Measurements from ENCODE around the gene RANBP10. TPM values are rescaled to one million over a fixed set of nuclear protein-coding genes. Genes with fewer than 3 reads are reported as not detected.

The RANBP10 gene
- total and polyA plus RNA-seq, 2 of the 13 experiments (the other 11 are each of a cell fraction or from before 2014, with no cell fraction given), result 9.2 to 22.7 TPM

DNA sequence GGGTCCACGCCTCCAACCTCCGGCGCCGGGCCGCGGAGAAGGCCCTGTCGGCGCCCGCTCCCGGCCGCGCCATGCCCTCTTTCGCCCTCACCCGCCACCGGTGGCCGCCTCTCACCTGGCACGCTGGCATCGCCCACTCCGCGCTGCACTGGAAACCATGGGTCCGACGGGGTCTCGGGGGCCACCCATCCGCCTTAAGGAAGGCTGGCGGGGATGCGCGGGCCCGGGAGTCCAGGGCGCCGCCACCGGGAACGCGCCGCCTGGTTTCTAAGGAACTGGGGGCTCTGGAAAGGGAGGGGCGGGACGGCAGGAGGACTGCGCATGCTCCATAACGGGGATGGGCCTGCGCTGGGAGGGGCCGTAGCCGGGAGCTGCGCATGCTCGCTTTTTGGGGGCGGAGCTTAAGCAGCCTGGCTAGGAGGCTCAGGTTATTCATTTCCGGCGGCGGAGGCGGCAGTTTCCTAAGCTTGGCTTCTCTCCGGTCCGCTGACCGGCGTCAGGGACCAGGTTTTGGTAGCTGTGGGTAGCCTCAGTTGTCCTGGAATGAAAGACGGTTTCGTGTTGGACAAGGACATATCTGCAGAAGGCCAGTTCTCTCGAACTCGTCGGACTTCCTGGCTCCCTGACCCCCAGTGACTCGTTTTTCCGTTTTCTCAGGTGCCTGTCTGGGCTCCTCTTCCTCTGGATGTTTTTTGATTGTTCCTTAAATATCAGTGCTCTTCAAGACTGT is 87.1 kb downstream of the RANBP10 start, which contains the start of gene GFOD2 (continued):
- TF ChIP-seq, protein P1, sequence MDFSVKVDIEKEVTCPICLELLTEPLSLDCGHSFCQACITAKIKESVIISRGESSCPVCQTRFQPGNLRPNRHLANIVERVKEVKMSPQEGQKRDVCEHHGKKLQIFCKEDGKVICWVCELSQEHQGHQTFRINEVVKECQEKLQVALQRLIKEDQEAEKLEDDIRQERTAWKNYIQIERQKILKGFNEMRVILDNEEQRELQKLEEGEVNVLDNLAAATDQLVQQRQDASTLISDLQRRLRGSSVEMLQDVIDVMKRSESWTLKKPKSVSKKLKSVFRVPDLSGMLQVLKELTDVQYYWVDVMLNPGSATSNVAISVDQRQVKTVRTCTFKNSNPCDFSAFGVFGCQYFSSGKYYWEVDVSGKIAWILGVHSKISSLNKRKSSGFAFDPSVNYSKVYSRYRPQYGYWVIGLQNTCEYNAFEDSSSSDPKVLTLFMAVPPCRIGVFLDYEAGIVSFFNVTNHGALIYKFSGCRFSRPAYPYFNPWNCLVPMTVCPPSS (IDR thresholded peaks at IDR 0.05), result no peak
- TF ChIP-seq CHD4 (IDR thresholded peaks at IDR 0.05; ENCODE audit: borderline replicate concordance, low read length) (no peak), NFKBIZ (CRISPR knock-in tag; IDR thresholded peaks at IDR 0.05) (no peak), CBX2 (IDR thresholded peaks at IDR 0.05; ENCODE audit: low read depth, low read length) (no peak), CBX2 (CRISPR knock-in tag; IDR thresholded peaks at IDR 0.05; ENCODE audit: low read depth) (peak; percentile 78; the same call in 1 of the 2 replicates), ZNF468 (CRISPR knock-in tag; IDR thresholded peaks at IDR 0.05) (no peak), NBN (conservative IDR thresholded peaks at IDR 0.05) (no peak), MEF2D (CRISPR knock-in tag; IDR thresholded peaks at IDR 0.05) (peak; percentile 79), HOXA5 (CRISPR knock-in tag; IDR thresholded peaks at IDR 0.05) (peak; percentile 56; the same call in 1 of the 2 replicates), TOE1 (CRISPR knock-in tag; IDR thresholded peaks at IDR 0.05) (no peak), NR3C1 (CRISPR knock-in tag; IDR thresholded peaks at IDR 0.05) (no peak), FOXM1 (CRISPR knock-in tag; IDR thresholded peaks at IDR 0.05) (no peak), ZKSCAN1 (IDR thresholded peaks at IDR 0.05; ENCODE audit: low read length) (no peak), MIER3 (CRISPR knock-in tag; IDR thresholded peaks at IDR 0.05; ENCODE audit: borderline replicate concordance) (no peak; the same call in 1 of the 2 replicates), MTF1 (CRISPR knock-in tag; IDR thresholded peaks at IDR 0.05) (no peak), SP4 (CRISPR knock-in tag; IDR thresholded peaks at IDR 0.05) (no peak), ZNF841 (CRISPR knock-in tag; IDR thresholded peaks at IDR 0.05; ENCODE audit: borderline replicate concordance) (no peak)
- TF ChIP-seq, protein P2, sequence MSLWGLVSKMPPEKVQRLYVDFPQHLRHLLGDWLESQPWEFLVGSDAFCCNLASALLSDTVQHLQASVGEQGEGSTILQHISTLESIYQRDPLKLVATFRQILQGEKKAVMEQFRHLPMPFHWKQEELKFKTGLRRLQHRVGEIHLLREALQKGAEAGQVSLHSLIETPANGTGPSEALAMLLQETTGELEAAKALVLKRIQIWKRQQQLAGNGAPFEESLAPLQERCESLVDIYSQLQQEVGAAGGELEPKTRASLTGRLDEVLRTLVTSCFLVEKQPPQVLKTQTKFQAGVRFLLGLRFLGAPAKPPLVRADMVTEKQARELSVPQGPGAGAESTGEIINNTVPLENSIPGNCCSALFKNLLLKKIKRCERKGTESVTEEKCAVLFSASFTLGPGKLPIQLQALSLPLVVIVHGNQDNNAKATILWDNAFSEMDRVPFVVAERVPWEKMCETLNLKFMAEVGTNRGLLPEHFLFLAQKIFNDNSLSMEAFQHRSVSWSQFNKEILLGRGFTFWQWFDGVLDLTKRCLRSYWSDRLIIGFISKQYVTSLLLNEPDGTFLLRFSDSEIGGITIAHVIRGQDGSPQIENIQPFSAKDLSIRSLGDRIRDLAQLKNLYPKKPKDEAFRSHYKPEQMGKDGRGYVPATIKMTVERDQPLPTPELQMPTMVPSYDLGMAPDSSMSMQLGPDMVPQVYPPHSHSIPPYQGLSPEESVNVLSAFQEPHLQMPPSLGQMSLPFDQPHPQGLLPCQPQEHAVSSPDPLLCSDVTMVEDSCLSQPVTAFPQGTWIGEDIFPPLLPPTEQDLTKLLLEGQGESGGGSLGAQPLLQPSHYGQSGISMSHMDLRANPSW (CRISPR knock-in tag; IDR thresholded peaks at IDR 0.05; ENCODE audit: borderline replicate concordance), result no peak
- TF ChIP-seq, protein P3, sequence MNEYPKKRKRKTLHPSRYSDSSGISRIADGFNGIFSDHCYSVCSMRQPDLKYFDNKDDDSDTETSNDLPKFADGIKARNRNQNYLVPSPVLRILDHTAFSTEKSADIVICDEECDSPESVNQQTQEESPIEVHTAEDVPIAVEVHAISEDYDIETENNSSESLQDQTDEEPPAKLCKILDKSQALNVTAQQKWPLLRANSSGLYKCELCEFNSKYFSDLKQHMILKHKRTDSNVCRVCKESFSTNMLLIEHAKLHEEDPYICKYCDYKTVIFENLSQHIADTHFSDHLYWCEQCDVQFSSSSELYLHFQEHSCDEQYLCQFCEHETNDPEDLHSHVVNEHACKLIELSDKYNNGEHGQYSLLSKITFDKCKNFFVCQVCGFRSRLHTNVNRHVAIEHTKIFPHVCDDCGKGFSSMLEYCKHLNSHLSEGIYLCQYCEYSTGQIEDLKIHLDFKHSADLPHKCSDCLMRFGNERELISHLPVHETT (CRISPR knock-in tag; conservative IDR thresholded peaks at IDR 0.05), result no peak
- TF ChIP-seq, protein P4, sequence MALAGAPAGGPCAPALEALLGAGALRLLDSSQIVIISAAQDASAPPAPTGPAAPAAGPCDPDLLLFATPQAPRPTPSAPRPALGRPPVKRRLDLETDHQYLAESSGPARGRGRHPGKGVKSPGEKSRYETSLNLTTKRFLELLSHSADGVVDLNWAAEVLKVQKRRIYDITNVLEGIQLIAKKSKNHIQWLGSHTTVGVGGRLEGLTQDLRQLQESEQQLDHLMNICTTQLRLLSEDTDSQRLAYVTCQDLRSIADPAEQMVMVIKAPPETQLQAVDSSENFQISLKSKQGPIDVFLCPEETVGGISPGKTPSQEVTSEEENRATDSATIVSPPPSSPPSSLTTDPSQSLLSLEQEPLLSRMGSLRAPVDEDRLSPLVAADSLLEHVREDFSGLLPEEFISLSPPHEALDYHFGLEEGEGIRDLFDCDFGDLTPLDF (CRISPR knock-in tag; IDR thresholded peaks at IDR 0.05), result peak; percentile 31; the same call in 1 of the 2 replicates
- TF ChIP-seq, protein P5, sequence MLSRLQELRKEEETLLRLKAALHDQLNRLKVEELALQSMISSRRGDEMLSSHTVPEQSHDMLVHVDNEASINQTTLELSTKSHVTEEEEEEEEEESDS (CRISPR knock-in tag; IDR thresholded peaks at IDR 0.05; ENCODE audit: borderline replicate concordance), result no peak
- TF ChIP-seq, protein P6, sequence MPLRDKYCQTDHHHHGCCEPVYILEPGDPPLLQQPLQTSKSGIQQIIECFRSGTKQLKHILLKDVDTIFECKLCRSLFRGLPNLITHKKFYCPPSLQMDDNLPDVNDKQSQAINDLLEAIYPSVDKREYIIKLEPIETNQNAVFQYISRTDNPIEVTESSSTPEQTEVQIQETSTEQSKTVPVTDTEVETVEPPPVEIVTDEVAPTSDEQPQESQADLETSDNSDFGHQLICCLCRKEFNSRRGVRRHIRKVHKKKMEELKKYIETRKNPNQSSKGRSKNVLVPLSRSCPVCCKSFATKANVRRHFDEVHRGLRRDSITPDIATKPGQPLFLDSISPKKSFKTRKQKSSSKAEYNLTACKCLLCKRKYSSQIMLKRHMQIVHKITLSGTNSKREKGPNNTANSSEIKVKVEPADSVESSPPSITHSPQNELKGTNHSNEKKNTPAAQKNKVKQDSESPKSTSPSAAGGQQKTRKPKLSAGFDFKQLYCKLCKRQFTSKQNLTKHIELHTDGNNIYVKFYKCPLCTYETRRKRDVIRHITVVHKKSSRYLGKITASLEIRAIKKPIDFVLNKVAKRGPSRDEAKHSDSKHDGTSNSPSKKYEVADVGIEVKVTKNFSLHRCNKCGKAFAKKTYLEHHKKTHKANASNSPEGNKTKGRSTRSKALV (CRISPR knock-in tag; IDR thresholded peaks at IDR 0.05), result 0 out of 2 replicates have a peak, but pooled peaks have one; percentile 76

Data from HepG2 (cell line).